ENCODE results near the gene CRYBB2.
"Not testable (repeated sequence)": the region's sequence is repeated elsewhere in the genome, so short reads cannot be mapped to it uniquely, and the experiment has no call there.

CRYBB2 gene

GRCh38 chr22:25236417-25236816, 17.0 kb downstream of the CRYBB2 start:
- DNase-seq, result no peak

GRCh38 chr22:25237503-25237902, 18.1 kb downstream of the CRYBB2 start:
- DNase-seq, result no peak

GRCh38 chr22:25238058-25238457, 18.6 kb downstream of the CRYBB2 start:
- not testable (repeated sequence) for DNase-seq

GRCh38 chr22:25255169-25255568, 35.7 kb downstream of the CRYBB2 start:
- DNase-seq, result not testable (repeated sequence)

- DNase-seq, result not testable (repeated sequence)
Measured at GRCh38 chr22:25267567-25267966, 48.1 kb downstream of the CRYBB2 start.

GRCh38 chr22:25268902-25269301, 49.5 kb downstream of the CRYBB2 start:
- DNase-seq, result not testable (repeated sequence)

- not testable (repeated sequence) for DNase-seq
Measured at GRCh38 chr22:25270061-25270460, 50.6 kb downstream of the CRYBB2 start.

GRCh38 chr22:25273231-25273630, 53.8 kb downstream of the CRYBB2 start:
- not testable (repeated sequence) for DNase-seq

- not testable (repeated sequence) for DNase-seq
Measured at GRCh38 chr22:25273928-25274327, 54.5 kb downstream of the CRYBB2 start.

GRCh38 chr22:25280118-25280517, 60.7 kb downstream of the CRYBB2 start:
- not testable (repeated sequence) for DNase-seq
